Gastroesophageal sphincter (tissue), 3 donors: Measurements from ENCODE around the gene PPP4R3A.

Experiments used
- CTCF ChIP-seq, 4 experiments: fragments of 200-600 bp in 2 of 4; fragments of 450-650 bp in 2 of 4; sonication (generic) in 1 of 4; IDR thresholded peaks; one replicate each; pipeline ENCODE4 v1.5.1; 2017 to 2019; ENCODE audit warnings: antibody characterized with exemption in 4 of 4, mild to moderate bottlenecking in 2 of 4, moderate library complexity in 2 of 4
- EP300 ChIP-seq: sonication (generic); formaldehyde crosslinking; IDR thresholded peaks from one replicate; pipeline ENCODE4 v1.6.1; 2017; ENCODE audit warnings: antibody characterized with exemption, mild to moderate bottlenecking
- POLR2A ChIP-seq, 2 donors: fragments of 450-650 bp; IDR thresholded peaks; one replicate each; pipeline ENCODE4 v1.6.1; 2017; ENCODE audit warnings: antibody characterized with exemption in 2 of 2, mild to moderate bottlenecking in 2 of 2, moderate library complexity in 1 of 2
- POLR2AphosphoS5 ChIP-seq: sonication (generic); formaldehyde crosslinking; IDR thresholded peaks from one replicate; pipeline ENCODE4 v1.6.1; 2017; ENCODE audit warnings: antibody characterized with exemption

GRCh38 chr14:91533623-91534022 is 23.5 kb upstream of the PPP4R3A start:
- no peak for TF ChIP-seq POLR2A (IDR thresholded peaks at IDR 0.05)
- no peak for TF ChIP-seq CTCF (IDR thresholded peaks at IDR 0.05)
- no peak for TF ChIP-seq EP300
- no peak for TF ChIP-seq POLR2AphosphoS5
